Activated T-helper 17 cell treated with anti-CD3 and anti-CD28 coated beads, Interleukin-2, amount 50 U/mL, for 72 hours (primary cell): ENCODE data around the gene AGR2. TPM values are rescaled to one million over a fixed set of nuclear protein-coding genes. Genes with fewer than 3 reads are reported as not detected.
A peak's percentile ranks its signal among the peaks of the same experiment; 100 is the strongest.

Experiments used
- ATAC-seq: fragments of 150-1000 bp; cut with Tn5 transposase; replicated peaks from 2 replicates; pipeline ENCODE4 v1.10.0; 2021; ENCODE audit warnings: mild to moderate bottlenecking, moderate library complexity
- H3K27ac Mint-ChIP-seq: one replicate; pipeline ENCODE4 v1.8.0; 2022; ENCODE audit warnings: mixed read lengths
- H3K27me3 Mint-ChIP-seq: one replicate; pipeline ENCODE4 v1.8.0; 2022; ENCODE audit warnings: mixed read lengths
- H3K36me3 Mint-ChIP-seq: one replicate; pipeline ENCODE4 v1.8.0; 2022; ENCODE audit warnings: low read depth, mild to moderate bottlenecking, mixed read lengths
- H3K4me1 Mint-ChIP-seq: one replicate; pipeline ENCODE4 v1.8.0; 2022; ENCODE audit warnings: mixed read lengths
- H3K4me3 Mint-ChIP-seq: one replicate; pipeline ENCODE4 v1.8.0; 2022; ENCODE audit warnings: mild to moderate bottlenecking, mixed read lengths
- H3K9me3 Mint-ChIP-seq: one replicate; pipeline ENCODE4 v1.8.0; 2022; ENCODE audit warnings: mixed read lengths
- total RNA-seq, 2 donors: library from RNA; stranded (reverse); gene quantifications; one replicate each; pipeline ENCODE4 v1.2.3, GENCODE V29; 2022

The AGR2 gene
- total RNA-seq, 2 donors from 2014 or later = not detected

DNA sequence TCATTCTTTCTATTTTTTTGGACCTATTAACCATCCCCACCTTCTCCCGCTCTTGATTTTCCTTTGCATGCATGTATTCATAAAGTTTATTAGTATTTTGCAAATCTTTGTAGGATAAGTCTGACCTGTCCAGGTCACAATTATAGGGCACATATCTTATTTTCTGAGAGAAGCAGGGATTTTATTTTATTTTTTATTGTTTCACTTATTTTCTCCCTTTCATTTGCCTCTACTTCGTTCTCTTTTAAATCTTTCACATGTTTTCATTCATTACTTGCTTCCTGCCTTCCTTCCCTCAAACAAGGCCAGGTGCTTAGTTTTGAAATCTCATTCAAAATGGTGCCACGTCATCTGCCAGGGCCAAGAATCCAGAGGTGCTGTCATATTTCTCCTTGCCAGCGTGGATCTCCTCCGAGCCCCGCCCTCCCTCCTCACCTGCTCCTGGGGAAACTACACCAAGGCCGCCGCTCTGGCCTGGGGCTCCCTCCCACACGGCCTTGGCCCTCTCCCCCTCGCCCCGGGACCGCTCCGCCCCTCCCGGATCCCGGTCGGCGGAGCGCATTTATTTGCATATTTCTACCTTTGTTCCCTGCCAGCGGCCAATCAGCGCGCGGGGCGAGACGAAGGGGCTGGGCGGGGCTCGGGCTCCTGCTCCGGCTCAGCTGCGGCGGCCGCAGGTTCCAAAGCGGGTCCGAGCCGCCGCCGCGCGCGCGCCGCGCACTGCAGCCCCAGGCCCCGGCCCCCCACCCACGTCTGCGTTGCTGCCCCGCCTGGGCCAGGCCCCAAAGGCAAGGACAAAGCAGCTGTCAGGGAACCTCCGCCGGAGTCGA lies 51.5 kb downstream of the AGR2 start, which contains the start of gene TSPAN13:
TSPAN13 (plus strand) TSS at position 654 of the 830 bp plus-strand sequence. CDS start 213 bp downstream, outside the sequence.
- H3K9me3 Mint-ChIP-seq = no peaks in the 10 kb centered on the region
- peak within 1 kb of the TSS; percentile 82 for H3K4me3 Mint-ChIP-seq
- H3K36me3 Mint-ChIP-seq = no peaks in the 10 kb centered on the region
- ATAC-seq = peak; percentile 94
- peak within 1 kb of the TSS; percentile 68 for H3K27ac Mint-ChIP-seq
- peaks cover 33% of the 10 kb centered on the region for H3K27me3 Mint-ChIP-seq
- H3K4me1 Mint-ChIP-seq = peaks cover 11% of the 10 kb centered on the region

DNA sequence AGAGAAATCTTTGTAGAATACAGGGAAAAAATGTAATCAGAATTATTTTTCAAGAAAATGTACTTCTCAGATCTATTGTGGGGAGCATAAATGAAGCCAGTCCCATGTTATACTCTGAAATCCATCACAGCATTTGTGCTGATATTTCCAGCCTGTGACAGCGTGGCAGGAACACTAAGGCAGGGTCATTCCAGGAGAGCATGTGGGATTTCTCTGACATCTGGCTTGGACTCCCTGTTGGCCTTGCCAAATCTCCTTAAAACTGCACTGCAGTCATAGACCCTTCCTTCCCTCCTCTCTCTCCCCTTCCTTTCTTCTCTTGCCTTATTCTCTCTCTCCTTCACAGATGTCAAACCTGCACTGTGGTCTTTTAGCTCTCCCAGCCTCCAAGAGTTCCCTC lies 57.7 kb downstream of the AGR2 start:
- no peaks in the 10 kb centered on the region for H3K9me3 Mint-ChIP-seq
- H3K27ac Mint-ChIP-seq = no peak overlapping the region
- H3K4me3 Mint-ChIP-seq = no peak overlapping the region
- peaks cover 9% of the 10 kb centered on the region for H3K27me3 Mint-ChIP-seq
- no peak for ATAC-seq
- no peaks in the 10 kb centered on the region for H3K36me3 Mint-ChIP-seq
- no peaks in the 10 kb centered on the region for H3K4me1 Mint-ChIP-seq

DNA sequence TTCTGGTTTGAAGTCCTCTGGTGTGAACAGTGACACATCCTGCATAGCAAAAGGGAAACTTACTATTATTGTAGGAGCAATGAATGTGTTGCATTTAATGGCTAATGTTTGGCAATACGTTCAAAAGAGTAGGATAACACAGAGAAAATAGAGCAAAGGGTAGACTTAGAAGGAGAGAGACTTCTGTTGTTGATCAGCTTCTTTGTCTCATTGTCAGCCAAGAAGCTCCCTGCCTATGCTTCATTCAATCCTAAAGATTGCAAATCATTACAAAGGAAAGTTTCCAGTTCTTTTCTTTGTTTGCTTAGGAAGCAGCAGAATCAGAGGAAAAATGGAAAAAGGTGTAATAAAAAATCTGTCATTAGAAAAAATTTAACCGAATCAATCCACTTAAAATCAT lies 59.2 kb downstream of the AGR2 start:
- Mint-ChIP-seq H3K27ac (no peak overlapping the region), H3K4me3 (no peak overlapping the region), H3K4me1 (no peaks in the 10 kb centered on the region), H3K27me3 (peaks cover 6% of the 10 kb centered on the region), H3K9me3 (no peaks in the 10 kb centered on the region), H3K36me3 (no peaks in the 10 kb centered on the region)
- ATAC-seq = no peak

DNA sequence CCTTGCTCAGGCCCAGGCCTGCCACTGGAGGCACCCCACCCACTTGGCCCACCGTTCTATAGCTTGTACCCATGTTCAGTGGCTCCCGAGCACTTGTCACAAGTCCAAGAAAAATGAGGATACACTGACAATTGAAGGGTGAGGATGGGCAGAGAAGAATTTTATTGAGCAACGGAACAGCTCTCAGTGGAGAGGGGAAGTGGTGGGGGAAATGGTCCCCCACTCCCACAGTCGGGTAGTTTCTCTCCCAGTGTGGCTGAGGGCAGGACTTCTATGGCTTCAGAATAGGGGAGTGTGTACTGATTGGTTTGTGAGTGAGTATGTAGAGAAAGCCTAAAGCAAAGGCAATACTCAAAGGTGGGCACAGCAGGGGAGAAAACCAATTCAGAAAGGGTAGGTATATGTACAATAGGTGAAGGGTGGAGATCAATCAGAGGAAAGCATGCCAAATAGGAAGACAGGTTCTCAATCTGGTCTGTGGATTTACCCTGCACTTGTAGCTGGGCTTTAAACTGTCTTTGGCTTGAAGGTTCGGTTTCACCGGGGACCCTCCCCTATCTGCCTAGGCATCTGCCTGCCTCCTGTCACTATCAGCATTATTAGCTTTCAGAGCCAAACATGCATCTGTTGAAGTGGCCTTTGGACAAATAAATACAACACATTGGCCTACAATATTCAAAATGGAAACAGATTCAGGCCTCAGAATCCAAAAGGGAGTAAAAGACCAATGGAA lies 60.1 kb downstream of the AGR2 start:
- Mint-ChIP-seq H3K4me1 (peaks cover 6% of the 10 kb centered on the region), H3K9me3 (no peaks in the 10 kb centered on the region), H3K4me3 (no peak overlapping the region), H3K36me3 (no peaks in the 10 kb centered on the region), H3K27ac (no peak overlapping the region), H3K27me3 (peaks cover 6% of the 10 kb centered on the region)
- no peak for ATAC-seq

DNA sequence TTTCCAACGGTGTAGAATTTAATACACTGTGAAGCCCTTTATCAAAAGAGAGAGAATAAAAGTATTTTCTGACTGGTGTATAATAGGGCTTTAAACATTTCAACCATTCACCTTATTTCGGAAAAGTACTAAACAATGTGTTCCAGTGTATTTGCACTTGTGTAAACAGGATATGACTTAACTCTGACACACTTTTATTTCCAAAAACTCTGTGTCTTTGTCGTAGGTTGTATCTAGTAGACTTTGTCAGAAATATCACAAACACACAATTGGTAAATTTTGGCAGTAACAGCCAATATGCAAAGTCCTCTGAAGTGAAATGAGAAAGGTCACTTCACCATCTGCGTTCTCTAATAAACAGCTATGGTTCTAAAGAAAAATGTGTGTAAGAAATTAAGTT lies 61.6 kb downstream of the AGR2 start:
- Mint-ChIP-seq H3K27ac (no peak overlapping the region), H3K4me1 (peaks cover 6% of the 10 kb centered on the region), H3K4me3 (no peak overlapping the region), H3K27me3 (peaks cover 4% of the 10 kb centered on the region), H3K9me3 (no peaks in the 10 kb centered on the region), H3K36me3 (no peaks in the 10 kb centered on the region)
- no peak for ATAC-seq

DNA sequence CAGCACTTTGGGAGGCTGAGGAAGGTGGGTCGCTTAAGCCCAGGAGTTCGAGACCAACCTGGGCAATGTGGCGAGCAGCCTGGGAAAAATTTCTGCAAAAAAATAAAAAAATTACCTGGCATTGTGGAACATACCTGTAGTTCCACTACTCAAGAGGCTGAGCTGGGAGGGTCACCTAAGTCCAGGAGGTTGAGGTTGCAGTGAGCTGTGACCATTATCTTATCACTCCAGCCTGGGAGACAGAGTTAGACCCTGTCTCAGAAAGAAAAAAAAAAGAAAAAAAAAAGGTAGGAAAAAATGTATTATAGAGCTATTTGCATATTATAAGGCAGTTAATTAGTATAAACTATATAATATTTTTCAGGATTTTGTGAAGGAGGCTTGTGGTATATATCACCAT lies 62.3 kb downstream of the AGR2 start:
- Mint-ChIP-seq H3K4me3 (no peak overlapping the region), H3K27me3 (peaks cover 4% of the 10 kb centered on the region), H3K27ac (no peak overlapping the region), H3K9me3 (no peaks in the 10 kb centered on the region), H3K4me1 (peaks cover 6% of the 10 kb centered on the region), H3K36me3 (no peaks in the 10 kb centered on the region)
- ATAC-seq = no peak

Other genes starting within 250 kb of the AGR2 start
- gene ANKMY2, start 159.2 kb downstream of the AGR2 start, total RNA-seq = 10 to 100 TPM; 10.0 to 10.2 TPM
- gene BZW2, start 158.8 kb downstream of the AGR2 start, total RNA-seq = 10 to 100 TPM; 40.4 to 94.2 TPM
- 1 to 10 TPM; 1.1 to 2.5 TPM for gene TSPAN13, start 51.2 kb downstream of the AGR2 start, total RNA-seq
- not detected for gene AGR3, start 77.0 kb upstream of the AGR2 start, total RNA-seq